Measurements from ENCODE around the gene MR1.
A peak's percentile ranks its signal among the peaks of the same experiment; 100 is the strongest.

Gene MR1

GRCh38 chr1:181033799-181034451 lies at the start of gene MR1:
Gene MR1 (plus strand): TSS chr1:181033983. CDS start chr1:181034008, 25 bp downstream.
- H3K27ac Mint-ChIP-seq: peak within 1 kb of the TSS; percentile 98
- H3K4me3 Mint-ChIP-seq: peak within 1 kb of the TSS; percentile 91
- H3K4me1 Mint-ChIP-seq (ENCODE audit: low read depth): peaks cover 56% of the 10 kb centered on the region
- H3K9me3 Mint-ChIP-seq: no peaks in the 10 kb centered on the region
- H3K27me3 Mint-ChIP-seq: no peaks in the 10 kb centered on the region
- DNase-seq: peak; percentile 41
- peaks cover 12% of the 10 kb centered on the region for H3K36me3 Mint-ChIP-seq (ENCODE audit: low read depth)

GRCh38 chr1:180988253-180988752 lies 45.5 kb upstream of the MR1 start:
- DNase-seq: no peak
- Mint-ChIP-seq H3K27ac (no peak overlapping the region), H3K4me1 (ENCODE audit: low read depth) (peaks cover 4% of the 10 kb centered on the region), H3K27me3 (no peaks in the 10 kb centered on the region), H3K4me3 (no peak overlapping the region), H3K9me3 (no peaks in the 10 kb centered on the region), H3K36me3 (ENCODE audit: low read depth) (peaks cover 97% of the 10 kb centered on the region)

- Mint-ChIP-seq H3K4me3 (no peak overlapping the region), H3K4me1 (ENCODE audit: low read depth) (peaks cover 9% of the 10 kb centered on the region), H3K36me3 (ENCODE audit: low read depth) (peaks cover 86% of the 10 kb centered on the region), H3K9me3 (no peaks in the 10 kb centered on the region), H3K27me3 (no peaks in the 10 kb centered on the region), H3K27ac (peak overlapping the region; percentile 10)
- no peak for DNase-seq
These were observed 39.5 kb upstream of the MR1 start for GRCh38 chr1:180994262-180994661.

GRCh38 chr1:180997843-180998504 lies 35.8 kb upstream of the MR1 start:
- Mint-ChIP-seq H3K4me1 (ENCODE audit: low read depth) (peaks cover 15% of the 10 kb centered on the region), H3K27me3 (no peaks in the 10 kb centered on the region), H3K27ac (no peak overlapping the region), H3K9me3 (no peaks in the 10 kb centered on the region), H3K36me3 (ENCODE audit: low read depth) (peaks cover 86% of the 10 kb centered on the region), H3K4me3 (no peak overlapping the region)
- DNase-seq: no peak

GRCh38 chr1:181001091-181001780 lies 32.5 kb upstream of the MR1 start:
- no peak overlapping the region for H3K4me3 Mint-ChIP-seq
- peaks cover 12% of the 10 kb centered on the region for H3K4me1 Mint-ChIP-seq (ENCODE audit: low read depth)
- no peaks in the 10 kb centered on the region for H3K9me3 Mint-ChIP-seq
- H3K36me3 Mint-ChIP-seq (ENCODE audit: low read depth): peaks cover 90% of the 10 kb centered on the region
- no peaks in the 10 kb centered on the region for H3K27me3 Mint-ChIP-seq
- DNase-seq: no peak
- no peak overlapping the region for H3K27ac Mint-ChIP-seq

GRCh38 chr1:181002582-181003172 lies 31.1 kb upstream of the MR1 start:
- no peak for DNase-seq
- Mint-ChIP-seq H3K9me3 (no peaks in the 10 kb centered on the region), H3K4me3 (no peak overlapping the region), H3K36me3 (ENCODE audit: low read depth) (peaks cover 80% of the 10 kb centered on the region), H3K27me3 (no peaks in the 10 kb centered on the region), H3K27ac (no peak overlapping the region), H3K4me1 (ENCODE audit: low read depth) (peaks cover 20% of the 10 kb centered on the region)

- H3K4me3 Mint-ChIP-seq: no peak overlapping the region
- no peak for DNase-seq
- H3K27me3 Mint-ChIP-seq: no peaks in the 10 kb centered on the region
- H3K4me1 Mint-ChIP-seq (ENCODE audit: low read depth): peaks cover 43% of the 10 kb centered on the region
- no peaks in the 10 kb centered on the region for H3K9me3 Mint-ChIP-seq
- peaks cover 43% of the 10 kb centered on the region for H3K36me3 Mint-ChIP-seq (ENCODE audit: low read depth)
- no peak overlapping the region for H3K27ac Mint-ChIP-seq
These were observed 23.0 kb upstream of the MR1 start for GRCh38 chr1:181010789-181011188.

GRCh38 chr1:181011301-181012202 lies 22.2 kb upstream of the MR1 start:
- Mint-ChIP-seq H3K4me3 (no peak overlapping the region), H3K9me3 (no peaks in the 10 kb centered on the region), H3K27me3 (no peaks in the 10 kb centered on the region), H3K27ac (no peak overlapping the region), H3K4me1 (ENCODE audit: low read depth) (peaks cover 42% of the 10 kb centered on the region), H3K36me3 (ENCODE audit: low read depth) (peaks cover 41% of the 10 kb centered on the region)
- DNase-seq: no peak

GRCh38 chr1:181012203-181012745 lies 21.5 kb upstream of the MR1 start:
- H3K27me3 Mint-ChIP-seq: no peaks in the 10 kb centered on the region
- DNase-seq: no peak
- H3K4me3 Mint-ChIP-seq: no peak overlapping the region
- no peak overlapping the region for H3K27ac Mint-ChIP-seq
- peaks cover 36% of the 10 kb centered on the region for H3K4me1 Mint-ChIP-seq (ENCODE audit: low read depth)
- peaks cover 41% of the 10 kb centered on the region for H3K36me3 Mint-ChIP-seq (ENCODE audit: low read depth)
- H3K9me3 Mint-ChIP-seq: no peaks in the 10 kb centered on the region

- peak overlapping the region; percentile 83 for H3K27ac Mint-ChIP-seq
- no peaks in the 10 kb centered on the region for H3K27me3 Mint-ChIP-seq
- H3K4me3 Mint-ChIP-seq: peak overlapping the region; percentile 24
- no peaks in the 10 kb centered on the region for H3K9me3 Mint-ChIP-seq
- peaks cover 48% of the 10 kb centered on the region for H3K36me3 Mint-ChIP-seq (ENCODE audit: low read depth)
- H3K4me1 Mint-ChIP-seq (ENCODE audit: low read depth): peaks cover 42% of the 10 kb centered on the region
- DNase-seq: no peak
These were observed 20.6 kb upstream of the MR1 start for GRCh38 chr1:181013144-181013543.

GRCh38 chr1:181014477-181015250 lies 19.1 kb upstream of the MR1 start:
- no peaks in the 10 kb centered on the region for H3K9me3 Mint-ChIP-seq
- no peaks in the 10 kb centered on the region for H3K27me3 Mint-ChIP-seq
- peaks cover 52% of the 10 kb centered on the region for H3K36me3 Mint-ChIP-seq (ENCODE audit: low read depth)

GRCh38 chr1:181015251-181015615 lies 18.6 kb upstream of the MR1 start:
- peaks cover 44% of the 10 kb centered on the region for H3K4me1 Mint-ChIP-seq (ENCODE audit: low read depth)
- H3K4me3 Mint-ChIP-seq: no peak overlapping the region
- no peak for DNase-seq
- peaks cover 49% of the 10 kb centered on the region for H3K36me3 Mint-ChIP-seq (ENCODE audit: low read depth)
- no peak overlapping the region for H3K27ac Mint-ChIP-seq
- no peaks in the 10 kb centered on the region for H3K9me3 Mint-ChIP-seq
- no peaks in the 10 kb centered on the region for H3K27me3 Mint-ChIP-seq

More at GRCh38 chr1:181014477-181015250, 19.1 kb upstream of the MR1 start:
- Mint-ChIP-seq H3K27ac (no peak overlapping the region), H3K4me1 (ENCODE audit: low read depth) (peaks cover 47% of the 10 kb centered on the region), H3K4me3 (no peak overlapping the region)
- no peak for DNase-seq

GRCh38 chr1:181016563-181016962 lies 17.2 kb upstream of the MR1 start:
- no peak for DNase-seq
- H3K36me3 Mint-ChIP-seq (ENCODE audit: low read depth): peaks cover 45% of the 10 kb centered on the region
- no peak overlapping the region for H3K27ac Mint-ChIP-seq

More at GRCh38 chr1:181016563-181016962, 17.2 kb upstream of the MR1 start:
- Mint-ChIP-seq H3K27me3 (no peaks in the 10 kb centered on the region), H3K4me1 (ENCODE audit: low read depth) (peaks cover 43% of the 10 kb centered on the region), H3K9me3 (no peaks in the 10 kb centered on the region), H3K4me3 (no peak overlapping the region)

Data from activated T-cell treated with anti-CD3 and anti-CD28 coated beads, Interleukin-2, amount 50 U/mL, for 24 hours (primary cell).